Activated T-cell treated with anti-CD3 and anti-CD28 coated beads, Interleukin-2, amount 50 U/mL, for 48 hours (primary cell): ENCODE data around the gene PLEKHF1.

Experiments
- DNase-seq, 2 experiments: peaks; one replicate each; pipeline ENCODE4 v3.0.0-alpha.2; 2020

PLEKHF1 gene

GRCh38 chr19:29679598-29680210 lies 14.4 kb downstream of the PLEKHF1 start:
- DNase-seq, result peak in 1 of 2 experiments; percentile 40

GRCh38 chr19:29680447-29680846 lies 15.2 kb downstream of the PLEKHF1 start:
- DNase-seq, result peak; percentile 89 to 90

- DNase-seq, result no peak
Observed at GRCh38 chr19:29680937-29681336, 15.7 kb downstream of the PLEKHF1 start.

- no peak for DNase-seq
Observed at GRCh38 chr19:29681422-29682235, 16.4 kb downstream of the PLEKHF1 start.

GRCh38 chr19:29682236-29682895 lies 17.1 kb downstream of the PLEKHF1 start:
- DNase-seq, result no peak

- no peak for DNase-seq
Observed at GRCh38 chr19:29683009-29683408, 17.7 kb downstream of the PLEKHF1 start.

GRCh38 chr19:29685326-29685725 lies 20.1 kb downstream of the PLEKHF1 start:
- DNase-seq, result no peak

- no peak for DNase-seq
Observed at GRCh38 chr19:29686285-29686805, 21.1 kb downstream of the PLEKHF1 start.

- peak; percentile 71 to 78 for DNase-seq
Observed at GRCh38 chr19:29687244-29687896, 22.1 kb downstream of the PLEKHF1 start.

- no peak for DNase-seq
Observed at GRCh38 chr19:29687897-29688728, 22.9 kb downstream of the PLEKHF1 start.

- DNase-seq, result peak; percentile 72 to 74
Observed at GRCh38 chr19:29690842-29691241, 25.6 kb downstream of the PLEKHF1 start.

GRCh38 chr19:29694161-29694560 lies 28.9 kb downstream of the PLEKHF1 start:
- no peak for DNase-seq

GRCh38 chr19:29694669-29695627 lies 29.7 kb downstream of the PLEKHF1 start:
- peak; percentile 84 to 89 for DNase-seq

- DNase-seq, result no peak
Observed at GRCh38 chr19:29695765-29696564, 30.7 kb downstream of the PLEKHF1 start.

GRCh38 chr19:29696565-29696846 lies 31.2 kb downstream of the PLEKHF1 start:
- DNase-seq, result no peak

GRCh38 chr19:29697523-29698261 lies 32.4 kb downstream of the PLEKHF1 start:
- no peak for DNase-seq

- DNase-seq, result no peak
Observed at GRCh38 chr19:29699861-29700260, 34.6 kb downstream of the PLEKHF1 start.

GRCh38 chr19:29700498-29700897 lies 35.2 kb downstream of the PLEKHF1 start:
- DNase-seq, result no peak

GRCh38 chr19:29702161-29702962 lies 37.1 kb downstream of the PLEKHF1 start:
- DNase-seq, result no peak
